ENCODE data around the gene KIAA0513.

Gene KIAA0513

GRCh38 chr16:85061566-85061965 lies 34.0 kb downstream of the KIAA0513 start:
- Histone ChIP-seq H3K36me3 (ENCODE audit: insufficient read depth, low read length) (no peaks in the 10 kb centered on the region), H3K4me3 (ENCODE audit: low read depth, low read length, poor library complexity, severe bottlenecking) (no peak overlapping the region), H3K27ac (ENCODE audit: low read depth, low read length, poor library complexity, severe bottlenecking) (no peak overlapping the region), H3K9ac (ENCODE audit: low read length) (no peak overlapping the region), H3K4me2 (ENCODE audit: low read length) (no peak overlapping the region), H4K20me1 (ENCODE audit: insufficient read depth, low read length) (no peaks in the 10 kb centered on the region), H3K9me2 (ENCODE audit: low read depth, low read length) (no peaks in the 10 kb centered on the region), H3F3A (ENCODE audit: insufficient read depth, low read length) (no peaks in the 10 kb centered on the region), H2AFZ (ENCODE audit: low read length) (no peak overlapping the region), H3K27me3 (ENCODE audit: insufficient read depth, low read length) (0 out of 2 replicates have a peak, but pooled peaks cover 6% of the 10 kb centered on the region), H3K4me1 (ENCODE audit: insufficient read depth, low read length, severe bottlenecking) (peaks cover 7% of the 10 kb centered on the region), H3K9me3 (ENCODE audit: low read length) (no peaks in the 10 kb centered on the region), H3K79me2 (ENCODE audit: insufficient read depth, low read length) (no peaks in the 10 kb centered on the region)
- TF ChIP-seq CTCF (IDR thresholded peaks at IDR 0.05; ENCODE audit: low read length), result no peak
- TF ChIP-seq EZH2 (IDR thresholded peaks at IDR 0.05; ENCODE audit: borderline replicate concordance, low read length), result no peak

- H3K27me3 ChIP-seq (ENCODE audit: insufficient read depth, low read length), result 0 out of 2 replicates have a peak, but pooled peaks cover 7% of the 10 kb centered on the region
- H4K20me1 ChIP-seq (ENCODE audit: insufficient read depth, low read length), result no peaks in the 10 kb centered on the region
- no peaks in the 10 kb centered on the region for H3K36me3 ChIP-seq (ENCODE audit: insufficient read depth, low read length)
- no peak overlapping the region for H3K27ac ChIP-seq (ENCODE audit: low read depth, low read length, poor library complexity, severe bottlenecking)
- H3K9ac ChIP-seq (ENCODE audit: low read length), result no peak overlapping the region
- no peak overlapping the region for H3K4me3 ChIP-seq (ENCODE audit: low read depth, low read length, poor library complexity, severe bottlenecking)
- no peak overlapping the region for H2AFZ ChIP-seq (ENCODE audit: low read length)
- H3K9me2 ChIP-seq (ENCODE audit: low read depth, low read length), result no peaks in the 10 kb centered on the region
- H3F3A ChIP-seq (ENCODE audit: insufficient read depth, low read length), result no peaks in the 10 kb centered on the region
- no peak for TF ChIP-seq EZH2 (IDR thresholded peaks at IDR 0.05; ENCODE audit: borderline replicate concordance, low read length)
- TF ChIP-seq CTCF (IDR thresholded peaks at IDR 0.05; ENCODE audit: low read length), result no peak
- H3K79me2 ChIP-seq (ENCODE audit: insufficient read depth, low read length), result no peaks in the 10 kb centered on the region
- H3K4me2 ChIP-seq (ENCODE audit: low read length), result no peak overlapping the region
- no peaks in the 10 kb centered on the region for H3K9me3 ChIP-seq (ENCODE audit: low read length)
- H3K4me1 ChIP-seq (ENCODE audit: insufficient read depth, low read length, severe bottlenecking), result peaks cover 6% of the 10 kb centered on the region
Measured at GRCh38 chr16:85062323-85062722, 34.7 kb downstream of the KIAA0513 start.

GRCh38 chr16:85062845-85063244 lies 35.2 kb downstream of the KIAA0513 start:
- Histone ChIP-seq H2AFZ (ENCODE audit: low read length) (no peak overlapping the region), H3K27ac (ENCODE audit: low read depth, low read length, poor library complexity, severe bottlenecking) (no peak overlapping the region), H3K79me2 (ENCODE audit: insufficient read depth, low read length) (no peaks in the 10 kb centered on the region), H3K27me3 (ENCODE audit: insufficient read depth, low read length) (0 out of 2 replicates have a peak, but pooled peaks cover 7% of the 10 kb centered on the region), H3K4me2 (ENCODE audit: low read length) (no peak overlapping the region), H3K9me3 (ENCODE audit: low read length) (no peaks in the 10 kb centered on the region), H3K36me3 (ENCODE audit: insufficient read depth, low read length) (no peaks in the 10 kb centered on the region), H3F3A (ENCODE audit: insufficient read depth, low read length) (no peaks in the 10 kb centered on the region), H3K4me1 (ENCODE audit: insufficient read depth, low read length, severe bottlenecking) (peaks cover under 1% of the 10 kb centered on the region), H3K9ac (ENCODE audit: low read length) (no peak overlapping the region), H3K4me3 (ENCODE audit: low read depth, low read length, poor library complexity, severe bottlenecking) (no peak overlapping the region), H4K20me1 (ENCODE audit: insufficient read depth, low read length) (no peaks in the 10 kb centered on the region), H3K9me2 (ENCODE audit: low read depth, low read length) (no peaks in the 10 kb centered on the region)
- TF ChIP-seq EZH2 (IDR thresholded peaks at IDR 0.05; ENCODE audit: borderline replicate concordance, low read length) (no peak), CTCF (IDR thresholded peaks at IDR 0.05; ENCODE audit: low read length) (no peak)

Data from OCI-LY1 (cell line).